Measurements from ENCODE around the gene GLIS1.

GRCh38 chr1:53627666-53628065 lies 111.3 kb downstream of the GLIS1 start:
- TF ChIP-seq, protein P1, sequence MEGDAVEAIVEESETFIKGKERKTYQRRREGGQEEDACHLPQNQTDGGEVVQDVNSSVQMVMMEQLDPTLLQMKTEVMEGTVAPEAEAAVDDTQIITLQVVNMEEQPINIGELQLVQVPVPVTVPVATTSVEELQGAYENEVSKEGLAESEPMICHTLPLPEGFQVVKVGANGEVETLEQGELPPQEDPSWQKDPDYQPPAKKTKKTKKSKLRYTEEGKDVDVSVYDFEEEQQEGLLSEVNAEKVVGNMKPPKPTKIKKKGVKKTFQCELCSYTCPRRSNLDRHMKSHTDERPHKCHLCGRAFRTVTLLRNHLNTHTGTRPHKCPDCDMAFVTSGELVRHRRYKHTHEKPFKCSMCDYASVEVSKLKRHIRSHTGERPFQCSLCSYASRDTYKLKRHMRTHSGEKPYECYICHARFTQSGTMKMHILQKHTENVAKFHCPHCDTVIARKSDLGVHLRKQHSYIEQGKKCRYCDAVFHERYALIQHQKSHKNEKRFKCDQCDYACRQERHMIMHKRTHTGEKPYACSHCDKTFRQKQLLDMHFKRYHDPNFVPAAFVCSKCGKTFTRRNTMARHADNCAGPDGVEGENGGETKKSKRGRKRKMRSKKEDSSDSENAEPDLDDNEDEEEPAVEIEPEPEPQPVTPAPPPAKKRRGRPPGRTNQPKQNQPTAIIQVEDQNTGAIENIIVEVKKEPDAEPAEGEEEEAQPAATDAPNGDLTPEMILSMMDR (conservative IDR thresholded peaks at IDR 0.05), result no peak
- no peak for TF ChIP-seq ZFX (IDR thresholded peaks at IDR 0.05)
